Endothelial cell of umbilical vein (primary cell): ENCODE measurements around the gene OR51I2. TPM values are rescaled to one million over a fixed set of nuclear protein-coding genes. Genes with fewer than 3 reads are reported as not detected.

Experiments used
- BruUV-seq: library from RNA; stranded (reverse); fragments of 400-500 nt; replicated peaks from 2 replicates; lab custom pipeline; 2021; lab: Mats Ljungman, UMichigan
- CTCF ChIA-PET: fragments of 300-600, 350-600 bp; sonication (Branson Sonifier 250); formaldehyde crosslinking; loops from one replicate; lab custom pipeline; 2021; ENCODE audit warnings: antibody characterized with exemption, inconsistent platforms; lab: Charles Lee
- POLR2A ChIA-PET: fragments of 300-600, 350-600 bp; sonication (Branson Sonifier 250); formaldehyde crosslinking; loops from one replicate; lab custom pipeline; 2021; ENCODE audit warnings: antibody characterized with exemption, inconsistent platforms; lab: Charles Lee
- DNase-seq: peaks from one replicate; pipeline ENCODE4 v3.0.0-alpha.2; 2011; ENCODE audit warnings: low read depth, low spot score
- FAIRE-seq: peaks from 2 replicates; lab custom pipeline; 2011; peaks lifted over from hg19 to GRCh38; lab: Jason Lieb, UNC
- H2AFZ ChIP-seq: 2 replicates; pipeline ENCODE4 v1.6.0; 2012; ENCODE audit warnings: low read depth, low read length, control low read depth, inconsistent platforms
- H3K27ac ChIP-seq: 2 replicates; pipeline ENCODE4 v1.5.1; 2011; ENCODE audit warnings: low read depth, mild to moderate bottlenecking, control low read depth, low read length, moderate library complexity; ENCODE audit not compliant: insufficient read depth
- H3K27me3 ChIP-seq, 2 experiments: 2 replicates each; pipeline versions ENCODE4 v1.6.0 to v1.6.1; 2011; ENCODE audit warnings: low read length in 2 of 2, mixed read lengths in 1 of 2; ENCODE audit not compliant: control insufficient read depth in 2 of 2, insufficient read depth in 2 of 2
- H3K36me3 ChIP-seq, 2 experiments: 2 replicates in 1 of 2; 3 replicates in 1 of 2; pipeline ENCODE4 v1.5.1; 2011; ENCODE audit warnings: low read length in 2 of 2, mild to moderate bottlenecking in 1 of 2, moderate library complexity in 1 of 2; ENCODE audit not compliant: control insufficient read depth in 2 of 2, insufficient read depth in 2 of 2; ENCODE audit errors: extremely low read depth in 1 of 2
- H3K4me1 ChIP-seq: 3 replicates; pipeline ENCODE4 v1.5.1; 2011; ENCODE audit warnings: mild to moderate bottlenecking, low read length; ENCODE audit not compliant: control insufficient read depth, insufficient read depth; ENCODE audit errors: extremely low read depth
- H3K4me2 ChIP-seq: 2 replicates; pipeline ENCODE4 v1.6.1; 2011; ENCODE audit warnings: low read length, control low read depth, mixed read lengths; ENCODE audit not compliant: insufficient read depth
- H3K4me3 ChIP-seq, 3 experiments: fragments of 200-600 bp in 1 of 3; sonication (generic), shearing (Covaris generic) in 1 of 3; replicated peaks in 1 of 3; 2 replicates each; pipeline ENCODE4 v1.5.1; 2011 to 2016; ENCODE audit warnings: control low read depth in 3 of 3, low read length in 3 of 3, mild to moderate bottlenecking in 2 of 3, inconsistent platforms in 1 of 3, low read depth in 1 of 3, moderate library complexity in 1 of 3; ENCODE audit not compliant: insufficient read depth in 1 of 3
- H3K79me2 ChIP-seq: 2 replicates; pipeline ENCODE4 v1.6.0; 2012; ENCODE audit warnings: low read length, inconsistent platforms; ENCODE audit not compliant: control insufficient read depth, insufficient read depth
- H3K9ac ChIP-seq: replicated peaks from 2 replicates; pipeline ENCODE3; 2011; ENCODE audit warnings: low read length, control low read depth; ENCODE audit not compliant: insufficient read depth; ENCODE audit errors: extremely low read depth
- H3K9me1 ChIP-seq: replicated peaks from 3 replicates; pipeline ENCODE4 v1.6.0; 2011; ENCODE audit warnings: mild to moderate bottlenecking, low read length; ENCODE audit not compliant: control insufficient read depth, insufficient read depth; ENCODE audit errors: extremely low read depth
- H3K9me3 ChIP-seq: replicated peaks from 2 replicates; pipeline ENCODE4 v1.5.1; 2012; ENCODE audit warnings: low read length, inconsistent platforms; ENCODE audit not compliant: control insufficient read depth, insufficient read depth
- H4K20me1 ChIP-seq: replicated peaks from 2 replicates; pipeline ENCODE3; 2011; ENCODE audit warnings: mild to moderate bottlenecking, low read length; ENCODE audit not compliant: control insufficient read depth, insufficient read depth; ENCODE audit errors: extremely low read depth
- EZH2 ChIP-seq: IDR thresholded peaks from 2 replicates; pipeline ENCODE4 v1.6.1; 2012; ENCODE audit warnings: borderline replicate concordance, low read depth, mild to moderate bottlenecking, moderate library complexity, low read length, inconsistent platforms; ENCODE audit not compliant: severe bottlenecking
- FOS ChIP-seq: IDR thresholded peaks from 2 replicates; pipeline ENCODE4 v1.6.1; 2011; ENCODE audit warnings: mild to moderate bottlenecking, low read length, moderate library complexity, borderline replicate concordance; ENCODE audit not compliant: insufficient read depth
- GATA2 ChIP-seq: IDR thresholded peaks from 2 replicates; pipeline ENCODE4 v1.7.0; 2011; ENCODE audit warnings: low read depth, mild to moderate bottlenecking, moderate library complexity, mixed read lengths, low read length; ENCODE audit not compliant: insufficient read length, insufficient read depth
- JUN ChIP-seq: IDR thresholded peaks from 2 replicates; pipeline ENCODE4 v1.6.1; 2011; ENCODE audit warnings: borderline replicate concordance, low read depth; ENCODE audit not compliant: insufficient read length, insufficient read depth
- MYC ChIP-seq: IDR thresholded peaks from one replicate; pipeline ENCODE4 v1.6.1; 2011; ENCODE audit warnings: mild to moderate bottlenecking, low read depth, low read length
- POLR2A ChIP-seq: IDR thresholded peaks from 2 replicates; pipeline ENCODE4 v1.6.1; 2012; ENCODE audit warnings: low read depth, mild to moderate bottlenecking, control low read depth, low read length
- POLR2AphosphoS5 ChIP-seq: IDR thresholded peaks from 2 replicates; pipeline ENCODE4 v1.6.1; 2012; ENCODE audit warnings: low read depth, mild to moderate bottlenecking, control low read depth, low read length, moderate library complexity; ENCODE audit not compliant: insufficient read depth
- dilution Hi-C: fragments of 300-500 bp; cut with MboI; formaldehyde crosslinking; loops from one replicate; pipeline ENCODE4 v1.15.0; 2019; ENCODE audit warnings: low sequenced_read_pairs; ENCODE audit not compliant: extremely low pct_ligation_motif_present
- intact Hi-C: fragments of 100-400 bp; cut with micrococcal nuclease; formaldehyde crosslinking; loops from one replicate; pipeline ENCODE4 v1.10.0; 2022
- polyA plus RNA-seq, 4 experiments: library from polyadenylated mRNA; depleted of rRNA in 3 of 4; stranded (reverse) in 3 of 4; unstranded in 1 of 4; fragments of >200 nt; gene quantifications; 2 replicates each; pipeline versions ENCODE4 v1.2.1 to v1.2.3, GENCODE V29; 2011 to 2012; ENCODE audit warnings: missing spikeins in 1 of 4
- total RNA-seq: library from RNA; stranded (reverse); gene quantifications from 2 replicates; pipeline ENCODE4 v1.2.3, GENCODE V29; 2021
- TF ChIP-seq, protein P1 (sequence below): IDR thresholded peaks from 2 replicates; pipeline ENCODE4 v1.6.1; 2011; ENCODE audit not compliant: insufficient read depth, insufficient read length
- TF ChIP-seq, protein P2 (sequence below), 2 donors: IDR thresholded peaks; 1 replicate in 1 of 2; 2 replicates in 1 of 2; pipeline ENCODE4 v1.5.1; 2011; ENCODE audit warnings: low read length in 2 of 2, mild to moderate bottlenecking in 2 of 2, moderate library complexity in 2 of 2, control low read depth in 1 of 2, inconsistent platforms in 1 of 2, low read depth in 1 of 2; ENCODE audit not compliant: insufficient read depth in 1 of 2; ENCODE audit errors: extremely low read depth in 1 of 2

The OR51I2 gene
- total and polyA plus RNA-seq, 2 donors (not counting 3 experiments of a cell fraction or from before 2014, with no cell fraction given): not detected

DNA sequence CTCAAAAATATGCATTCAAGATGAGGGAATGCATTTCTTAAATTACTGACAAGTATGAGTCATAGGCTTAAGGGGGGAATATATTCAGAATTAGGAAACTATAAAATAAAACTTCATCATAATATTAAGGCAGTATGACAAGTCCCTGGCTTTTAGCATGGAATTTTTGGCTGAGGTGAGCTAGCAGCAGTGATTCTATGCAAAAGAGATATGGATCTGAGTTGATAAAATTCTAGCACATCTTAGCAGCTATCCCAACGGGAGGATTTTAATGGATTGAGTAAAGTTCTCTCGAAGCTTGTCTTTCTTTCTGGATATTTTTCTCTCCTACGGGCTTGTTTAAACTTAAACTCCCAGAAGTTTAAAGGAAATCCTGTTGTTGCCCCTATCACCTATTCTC lies 26.0 kb upstream of the OR51I2 start:
- FAIRE-seq: no peak
- no peak overlapping the region for H2AFZ ChIP-seq
- DNase-seq: no peak
- H3K4me1 ChIP-seq: no peaks in the 10 kb centered on the region
- intact Hi-C loops (no loop called here), dilution Hi-C loops (no loop called here)
- TF ChIP-seq, protein P1, sequence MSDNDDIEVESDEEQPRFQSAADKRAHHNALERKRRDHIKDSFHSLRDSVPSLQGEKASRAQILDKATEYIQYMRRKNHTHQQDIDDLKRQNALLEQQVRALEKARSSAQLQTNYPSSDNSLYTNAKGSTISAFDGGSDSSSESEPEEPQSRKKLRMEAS: no peak
- TF ChIP-seq, protein P2, sequence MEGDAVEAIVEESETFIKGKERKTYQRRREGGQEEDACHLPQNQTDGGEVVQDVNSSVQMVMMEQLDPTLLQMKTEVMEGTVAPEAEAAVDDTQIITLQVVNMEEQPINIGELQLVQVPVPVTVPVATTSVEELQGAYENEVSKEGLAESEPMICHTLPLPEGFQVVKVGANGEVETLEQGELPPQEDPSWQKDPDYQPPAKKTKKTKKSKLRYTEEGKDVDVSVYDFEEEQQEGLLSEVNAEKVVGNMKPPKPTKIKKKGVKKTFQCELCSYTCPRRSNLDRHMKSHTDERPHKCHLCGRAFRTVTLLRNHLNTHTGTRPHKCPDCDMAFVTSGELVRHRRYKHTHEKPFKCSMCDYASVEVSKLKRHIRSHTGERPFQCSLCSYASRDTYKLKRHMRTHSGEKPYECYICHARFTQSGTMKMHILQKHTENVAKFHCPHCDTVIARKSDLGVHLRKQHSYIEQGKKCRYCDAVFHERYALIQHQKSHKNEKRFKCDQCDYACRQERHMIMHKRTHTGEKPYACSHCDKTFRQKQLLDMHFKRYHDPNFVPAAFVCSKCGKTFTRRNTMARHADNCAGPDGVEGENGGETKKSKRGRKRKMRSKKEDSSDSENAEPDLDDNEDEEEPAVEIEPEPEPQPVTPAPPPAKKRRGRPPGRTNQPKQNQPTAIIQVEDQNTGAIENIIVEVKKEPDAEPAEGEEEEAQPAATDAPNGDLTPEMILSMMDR (IDR thresholded peaks at IDR 0.05; ENCODE audit: extremely low read depth in 1 of 2, insufficient read depth in 1 of 2, low read depth in 1 of 2, low read length in 2 of 2): no peak
- no peak for TF ChIP-seq GATA2
- no peak overlapping the region for H3K4me3 ChIP-seq
- ChIA-PET CTCF (no interaction called here), POLR2A (no interaction called here)
- no TSS peak for BruUV-seq
- H3K79me2 ChIP-seq: no peaks in the 10 kb centered on the region
- H3K9me1 ChIP-seq: no peaks in the 10 kb centered on the region
- H3K36me3 ChIP-seq: no peaks in the 10 kb centered on the region
- no peaks in the 10 kb centered on the region for H3K9me3 ChIP-seq
- H3K9ac ChIP-seq: no peak overlapping the region
- H4K20me1 ChIP-seq: no peaks in the 10 kb centered on the region
- no peak overlapping the region for H3K4me2 ChIP-seq
- no peaks in the 10 kb centered on the region for H3K27me3 ChIP-seq
- H3K27ac ChIP-seq: no peak overlapping the region

DNA sequence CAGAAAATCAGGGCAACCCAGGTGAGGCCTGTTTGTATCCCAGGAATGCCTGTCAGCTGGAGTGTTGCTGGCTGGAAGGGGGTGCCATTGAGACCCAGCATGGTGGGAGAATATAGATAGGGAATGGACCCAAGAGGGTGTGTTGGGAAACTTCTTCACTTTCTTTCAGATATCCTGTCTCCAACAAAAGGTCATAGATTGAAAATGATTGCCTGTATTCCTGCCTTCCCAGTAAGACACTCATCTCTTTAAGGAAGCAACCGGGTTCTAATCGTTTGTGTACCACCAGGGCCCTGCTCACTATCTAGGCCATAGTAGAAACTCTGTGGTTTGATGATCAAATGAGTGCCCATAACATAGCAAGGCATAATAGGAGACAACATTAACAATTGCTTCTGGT lies 7.7 kb upstream of the OR51I2 start, which contains the start of gene OR51I1:
TSS of gene OR51I1 (minus strand) at position 101 of the 400 bp plus-strand sequence. CDS start at position 101, 0 bp downstream.
- intact Hi-C loops: no loop called here
- no TSS peak for BruUV-seq
- Histone ChIP-seq H3K9me1 (no peaks in the 10 kb centered on the region), H4K20me1 (no peaks in the 10 kb centered on the region), H3K9ac (no peak within 1 kb of the TSS), H3K4me3 (no peak within 1 kb of the TSS), H2AFZ (no peak within 1 kb of the TSS), H3K27me3 (no peaks in the 10 kb centered on the region), H3K27ac (no peak within 1 kb of the TSS), H3K4me2 (no peak within 1 kb of the TSS), H3K9me3 (no peaks in the 10 kb centered on the region), H3K79me2 (no peaks in the 10 kb centered on the region), H3K36me3 (no peaks in the 10 kb centered on the region), H3K4me1 (no peaks in the 10 kb centered on the region)
- no peak for TF ChIP-seq FOS
- TF ChIP-seq EZH2: no peak
- no peak for TF ChIP-seq MYC
- TF ChIP-seq, protein P1: no peak
- TF ChIP-seq JUN: no peak
- no peak for TF ChIP-seq POLR2A
- no peak for TF ChIP-seq GATA2
- no peak for TF ChIP-seq POLR2AphosphoS5
- TF ChIP-seq, protein P2 (IDR thresholded peaks at IDR 0.05; ENCODE audit: extremely low read depth in 1 of 2, insufficient read depth in 1 of 2, low read depth in 1 of 2, low read length in 2 of 2): no peak
- ChIA-PET CTCF (no interaction called here), POLR2A (no interaction called here)
- DNase-seq: no peak
- dilution Hi-C loops: no loop called here
- no peak for FAIRE-seq
